H9 (cell line): ENCODE data around the gene ARFIP1. TPM values are rescaled to one million over a fixed set of nuclear protein-coding genes. Genes with fewer than 3 reads are reported as not detected.

Source experiments
- DNase-seq: peaks from one replicate; pipeline ENCODE4 v3.0.0-alpha.2; 2017
- H2AFZ ChIP-seq: one replicate; pipeline ENCODE4 v1.6.1; 2013; ENCODE audit warnings: mild to moderate bottlenecking, low read length, control low read depth, moderate library complexity
- H2AK5ac ChIP-seq: 2 replicates; pipeline ENCODE4 v1.6.1; 2013; ENCODE audit warnings: low read length, control low read depth, mixed read lengths; ENCODE audit not compliant: insufficient read length
- H2BK120ac ChIP-seq: one replicate; pipeline ENCODE4 v1.6.1; 2013; ENCODE audit warnings: low read depth, mild to moderate bottlenecking, low read length, control low read depth, inconsistent platforms; ENCODE audit not compliant: poor library complexity, severe bottlenecking
- H2BK12ac ChIP-seq: 2 replicates; pipeline ENCODE4 v1.6.1; 2013; ENCODE audit warnings: low read length, control low read depth, mixed read lengths, low read depth; ENCODE audit not compliant: insufficient read length
- H2BK15ac ChIP-seq: 2 replicates; pipeline ENCODE4 v1.6.1; 2013; ENCODE audit warnings: low read depth, low read length, control low read depth
- H2BK20ac ChIP-seq: one replicate; pipeline ENCODE4 v1.6.1; 2013; ENCODE audit warnings: low read depth, mild to moderate bottlenecking, low read length, control low read depth, inconsistent platforms; ENCODE audit not compliant: poor library complexity, severe bottlenecking
- H2BK5ac ChIP-seq: 2 replicates; pipeline ENCODE4 v1.6.1; 2013; ENCODE audit warnings: low read length, control low read depth, mixed read lengths; ENCODE audit not compliant: insufficient read length
- H3K14ac ChIP-seq: 2 replicates; pipeline ENCODE4 v1.6.1; 2013; ENCODE audit warnings: low read length, control low read depth; ENCODE audit not compliant: insufficient read depth
- H3K18ac ChIP-seq: 2 replicates; pipeline ENCODE4 v1.6.1; 2013; ENCODE audit warnings: low read depth, mild to moderate bottlenecking, mixed read lengths, low read length, control low read depth; ENCODE audit not compliant: insufficient read length
- H3K23ac ChIP-seq: 2 replicates; pipeline ENCODE4 v1.6.1; 2013; ENCODE audit warnings: low read length, control low read depth, mixed read lengths, low read depth; ENCODE audit not compliant: insufficient read length
- H3K23me2 ChIP-seq: 2 replicates; pipeline ENCODE4 v1.6.1; 2013; ENCODE audit warnings: low read depth, mild to moderate bottlenecking, mixed read lengths, low read length, control low read depth; ENCODE audit not compliant: insufficient read length, poor library complexity, severe bottlenecking
- H3K27ac ChIP-seq: 2 replicates; pipeline ENCODE4 v1.5.1; 2013; ENCODE audit warnings: low read length, control low read depth, mixed read lengths, low read depth; ENCODE audit not compliant: insufficient read length
- H3K27me3 ChIP-seq: 2 replicates; pipeline ENCODE4 v1.6.1; 2013; ENCODE audit warnings: low read length, control low read depth, inconsistent platforms; ENCODE audit not compliant: insufficient read depth
- H3K4ac ChIP-seq: 2 replicates; pipeline ENCODE4 v1.6.1; 2013; ENCODE audit warnings: low read depth, mild to moderate bottlenecking, control low read depth, inconsistent platforms, low read length, moderate library complexity
- H3K4me1 ChIP-seq: 2 replicates; pipeline ENCODE4 v1.6.1; 2013; ENCODE audit warnings: low read length, control low read depth, inconsistent platforms; ENCODE audit not compliant: insufficient read depth
- H3K4me2 ChIP-seq: 2 replicates; pipeline ENCODE4 v1.6.1; 2013; ENCODE audit warnings: low read length, control low read depth, mixed read lengths; ENCODE audit not compliant: insufficient read length, insufficient read depth
- H3K56ac ChIP-seq: 2 replicates; pipeline ENCODE4 v1.6.1; 2013; ENCODE audit warnings: low read depth, mild to moderate bottlenecking, mixed read lengths, low read length, control low read depth; ENCODE audit not compliant: insufficient read length
- H3K79me1 ChIP-seq: 2 replicates; pipeline ENCODE4 v1.6.1; 2013; ENCODE audit warnings: low read depth, mild to moderate bottlenecking, moderate library complexity, low read length, control low read depth, inconsistent platforms; ENCODE audit not compliant: insufficient read depth, poor library complexity, severe bottlenecking
- H3K79me2 ChIP-seq: 2 replicates; pipeline ENCODE4 v1.6.1; 2013; ENCODE audit warnings: low read length, control low read depth, inconsistent platforms; ENCODE audit not compliant: insufficient read depth
- H3K9ac ChIP-seq: 2 replicates; pipeline ENCODE4 v1.6.1; 2013; ENCODE audit warnings: low read length, control low read depth, mixed read lengths; ENCODE audit not compliant: insufficient read length; ENCODE audit errors: extremely low read depth
- H3K9me3 ChIP-seq: one replicate; pipeline ENCODE4 v1.6.1; 2013; ENCODE audit warnings: low read depth, low read length, inconsistent platforms; ENCODE audit not compliant: control insufficient read depth
- H3T11ph ChIP-seq: one replicate; pipeline ENCODE4 v1.6.1; 2013; ENCODE audit warnings: mild to moderate bottlenecking, low read length, control low read depth, inconsistent platforms
- H4K20me1 ChIP-seq: one replicate; pipeline ENCODE4 v1.6.1; 2013; ENCODE audit not compliant: control insufficient read depth, insufficient read length, insufficient read depth
- H4K5ac ChIP-seq: 2 replicates; pipeline ENCODE4 v1.6.1; 2013; ENCODE audit warnings: low read depth, mild to moderate bottlenecking, mixed read lengths, low read length, control low read depth; ENCODE audit not compliant: insufficient read length
- H4K8ac ChIP-seq: replicated peaks from 2 replicates; pipeline ENCODE4 v1.6.1; 2013; ENCODE audit warnings: low read length, control low read depth, mixed read lengths, low read depth; ENCODE audit not compliant: insufficient read length
- H4K91ac ChIP-seq: 2 replicates; pipeline ENCODE4 v1.6.1; 2013; ENCODE audit warnings: low read depth, mild to moderate bottlenecking, moderate library complexity, mixed read lengths, low read length, control low read depth; ENCODE audit not compliant: insufficient read length
- H3K27ac Mint-ChIP-seq, 3 experiments: 2 replicates in 2 of 3; 3 replicates in 1 of 3; pipeline ENCODE4 v1.8.0; 2020 to 2021; ENCODE audit warnings: mixed read lengths in 3 of 3, mild to moderate bottlenecking in 1 of 3, moderate library complexity in 1 of 3
- H3K27me3 Mint-ChIP-seq: 2 replicates; pipeline ENCODE4 v1.8.0; 2021; ENCODE audit warnings: low read depth, mild to moderate bottlenecking, moderate library complexity, mixed read lengths
- H3K36me3 Mint-ChIP-seq, 3 experiments: 2 replicates in 2 of 3; 3 replicates in 1 of 3; pipeline ENCODE4 v1.8.0; 2020 to 2021; ENCODE audit warnings: low read depth in 3 of 3, mixed read lengths in 3 of 3; ENCODE audit not compliant: insufficient read depth in 1 of 3
- H3K4me1 Mint-ChIP-seq, 2 experiments: 2 replicates each; pipeline ENCODE4 v1.8.0; 2020; ENCODE audit warnings: mixed read lengths in 2 of 2
- H3K4me3 Mint-ChIP-seq, 2 experiments: 2 replicates in 1 of 2; 3 replicates in 1 of 2; pipeline ENCODE4 v1.8.0; 2020 to 2021; ENCODE audit warnings: mild to moderate bottlenecking in 2 of 2, mixed read lengths in 2 of 2, moderate library complexity in 1 of 2
- H3K9me3 Mint-ChIP-seq, 2 experiments: 2 replicates in 1 of 2; 3 replicates in 1 of 2; pipeline ENCODE4 v1.8.0; 2020; ENCODE audit warnings: mild to moderate bottlenecking in 2 of 2, mixed read lengths in 2 of 2, moderate library complexity in 1 of 2
- CTCF ChIP-seq: fragments of 200-600 bp; sonication (generic); conservative IDR thresholded peaks from 3 replicates; pipeline ENCODE4 v1.8.0; 2021; ENCODE audit warnings: antibody characterized with exemption, mild to moderate bottlenecking
- WGBS: extraction: QIAGEN DNeasy Blood & Tissue Kit; methylation state at CpG from one replicate; pipeline ENCODE4 v1.1.7; 2013; ENCODE audit warnings: missing lambda C conversion rate, low lambda C conversion rate, mixed read lengths; ENCODE audit not compliant: insufficient read length; ENCODE audit errors: extremely low coverage; 5-methylcytosine and 5-hydroxymethylcytosine counted together
- total RNA-seq: library from RNA; stranded (reverse); gene quantifications from 2 replicates; pipeline ENCODE4 v1.2.1, GENCODE V29; 2021

ARFIP1 gene
- total RNA-seq, 1 experiment from 2014 or later, result 30.8 TPM

- no peaks in the 10 kb centered on the region for H3K23me2 ChIP-seq
- H2AFZ ChIP-seq, result no peak overlapping the region
- no peak overlapping the region for H3K4ac ChIP-seq
- no peaks in the 10 kb centered on the region for H3K9me3 ChIP-seq
- no peaks in the 10 kb centered on the region for H4K20me1 ChIP-seq
- no peak overlapping the region for H2BK5ac ChIP-seq
- no peak overlapping the region for H2AK5ac ChIP-seq
- no peaks in the 10 kb centered on the region for H3K9me3 Mint-ChIP-seq
- no peak overlapping the region for H3K4me3 Mint-ChIP-seq
- no peak overlapping the region for H3K23ac ChIP-seq
- peaks cover 0 to 6% (median 0%) of the 10 kb centered on the region in 3 experiments; a peak in 2 of 7 replicates for H3K36me3 Mint-ChIP-seq
- no peaks in the 10 kb centered on the region for H3K4me1 ChIP-seq
- no peak overlapping the region for H3K18ac ChIP-seq
- H4K5ac ChIP-seq, result no peak overlapping the region
- peaks cover 14% of the 10 kb centered on the region for H3K79me1 ChIP-seq
- no peak overlapping the region for H2BK120ac ChIP-seq
- H3K14ac ChIP-seq, result no peak overlapping the region
- no peak for DNase-seq
- no peak overlapping the region for H3K4me2 ChIP-seq
- H2BK20ac ChIP-seq, result no peak overlapping the region
- H2BK12ac ChIP-seq, result no peak overlapping the region
- no peak overlapping the region for H2BK15ac ChIP-seq
- H3K27me3 Mint-ChIP-seq, result no peaks in the 10 kb centered on the region
- no peak overlapping the region for H3K27ac ChIP-seq
- no peak overlapping the region; a peak in 3 of 7 replicates for H3K27ac Mint-ChIP-seq
- peaks cover 10 to 12% of the 10 kb centered on the region in 2 experiments for H3K4me1 Mint-ChIP-seq
- peaks cover 3% of the 10 kb centered on the region; the same call in 1 of the 2 replicates for H3K79me2 ChIP-seq
- no peaks in the 10 kb centered on the region for H3K27me3 ChIP-seq
- TF ChIP-seq CTCF, result no peak
- H4K8ac ChIP-seq, result no peak overlapping the region
- no CpG with 5 or more reads among the region's 3 CpGs for WGBS
- H3T11ph ChIP-seq, result no peak overlapping the region
- no peak overlapping the region for H4K91ac ChIP-seq
- H3K9ac ChIP-seq, result no peak overlapping the region
- no peak overlapping the region for H3K56ac ChIP-seq
Observed at GRCh38 chr4:152785639-152786615, 6.2 kb downstream of the ARFIP1 start.
